SK-N-SH (cell line): ENCODE data around the gene RAB3IP. TPM values are rescaled to one million over a fixed set of nuclear protein-coding genes. Genes with fewer than 3 reads are reported as not detected.
"Not testable (repeated sequence)": the region's sequence is repeated elsewhere in the genome, so short reads cannot be mapped to it uniquely, and the experiment has no call there.

Experiments
- CTCF ChIA-PET: fragments of 300-600, 350-600 bp; formaldehyde crosslinking; extraction: SDS; loops from one replicate; lab custom pipeline; 2021; lab: Yijun Ruan, JAX
- POLR2A ChIA-PET: fragments of 350-600 bp; sonication (Branson Sonifier 250); formaldehyde crosslinking; extraction: SDS; loops from one replicate; lab custom pipeline; 2020; ENCODE audit warnings: antibody characterized with exemption, inconsistent platforms; lab: Yijun Ruan, JAX
- DNase-seq: peaks from one replicate; pipeline ENCODE4 v3.0.0; 2012
- H2AFZ ChIP-seq: fragments of 200-600 bp; sonication (generic); 2 replicates; pipeline ENCODE4 v1.8.1; 2016; ENCODE audit warnings: antibody characterized with exemption, mild to moderate bottlenecking, low read depth
- H3F3A ChIP-seq: fragments of 200-600 bp; sonication (generic); replicated peaks from 2 replicates; pipeline ENCODE3; 2016; ENCODE audit warnings: antibody characterized with exemption, mild to moderate bottlenecking; ENCODE audit not compliant: insufficient read depth
- H3K27ac ChIP-seq, 2 experiments: fragments of 200-500 bp in 1 of 2; fragments of 200-600 bp in 1 of 2; sonication (Bioruptor generic) in 1 of 2; sonication (generic), shearing (Covaris generic) in 1 of 2; 2 replicates each; pipeline versions ENCODE4 v1.5.1 to v1.6.1; 2014 to 2016; ENCODE audit warnings: low read depth in 2 of 2, inconsistent platforms in 1 of 2, low read length in 1 of 2, mild to moderate bottlenecking in 1 of 2, mixed read lengths in 1 of 2
- H3K27me3 ChIP-seq: fragments of 200-600 bp; sonication (generic), shearing (Covaris generic); 2 replicates; pipeline ENCODE4 v1.6.1; 2016; ENCODE audit warnings: mixed run types; ENCODE audit not compliant: insufficient read depth
- H3K36me3 ChIP-seq, 2 experiments: fragments of 200-500 bp in 1 of 2; fragments of 200-600 bp in 1 of 2; sonication (Bioruptor generic) in 1 of 2; sonication (generic) in 1 of 2; replicated peaks in 1 of 2; 2 replicates each; pipeline versions ENCODE3 to v1.5.1; 2014 to 2016; ENCODE audit warnings: low read length in 1 of 2, mild to moderate bottlenecking in 1 of 2; ENCODE audit not compliant: insufficient read depth in 2 of 2, control insufficient read depth in 1 of 2
- H3K4me1 ChIP-seq, 2 experiments: fragments of 200-500 bp in 1 of 2; fragments of 200-600 bp in 1 of 2; sonication (Bioruptor generic) in 1 of 2; sonication (generic), shearing (Covaris generic) in 1 of 2; 2 replicates each; pipeline versions ENCODE4 v1.5.1 to v1.6.1; 2014 to 2016; ENCODE audit warnings: low read depth in 1 of 2, low read length in 1 of 2, mixed run types in 1 of 2; ENCODE audit not compliant: insufficient read depth in 2 of 2, control insufficient read depth in 1 of 2
- H3K4me2 ChIP-seq: fragments of 200-600 bp; sonication (generic), shearing (Covaris generic); 2 replicates; pipeline ENCODE4 v1.6.1; 2017; ENCODE audit warnings: mixed run types
- H3K4me3 ChIP-seq, 2 experiments: fragments of 200-500 bp in 1 of 2; fragments of 200-600 bp in 1 of 2; sonication (Bioruptor generic) in 1 of 2; sonication (generic), shearing (Covaris generic) in 1 of 2; 2 replicates each; pipeline versions ENCODE4 v1.5.1 to v1.8.1; 2014 to 2016; ENCODE audit warnings: low read depth in 2 of 2, inconsistent platforms in 1 of 2, low read length in 1 of 2, mild to moderate bottlenecking in 1 of 2, mixed read lengths in 1 of 2, moderate library complexity in 1 of 2
- H3K79me2 ChIP-seq: fragments of 200-600 bp; sonication (generic); 2 replicates; pipeline ENCODE4 v1.8.1; 2017; ENCODE audit warnings: mild to moderate bottlenecking; ENCODE audit not compliant: insufficient read depth
- H3K9ac ChIP-seq: fragments of 200-600 bp; sonication (generic); 2 replicates; pipeline ENCODE4 v1.6.1; 2017; ENCODE audit warnings: mixed run types
- H3K9me2 ChIP-seq: fragments of 200-600 bp; sonication (generic); 2 replicates; pipeline ENCODE4 v1.6.1; 2017; ENCODE audit warnings: mixed run types
- H3K9me3 ChIP-seq: fragments of 200-600 bp; sonication (generic); 2 replicates; pipeline ENCODE4 v1.6.1; 2017; ENCODE audit warnings: mixed run types, mild to moderate bottlenecking, moderate library complexity
- H4K20me1 ChIP-seq: fragments of 200-600 bp; sonication (generic); 2 replicates; pipeline ENCODE4 v1.6.1; 2017; ENCODE audit warnings: mild to moderate bottlenecking, mixed run types; ENCODE audit not compliant: insufficient read depth
- ELF1 ChIP-seq: IDR thresholded peaks from 2 replicates; pipeline ENCODE4 v1.4.0; 2012
- FOXJ3 ChIP-seq: sonication (generic); formaldehyde crosslinking; IDR thresholded peaks from 2 replicates; pipeline ENCODE4 v1.5.1; 2020; ENCODE audit warnings: mild to moderate bottlenecking, missing genetic modification reagents
- JUND ChIP-seq: IDR thresholded peaks from 2 replicates; pipeline ENCODE4 v1.4.0; 2012
- MXI1 ChIP-seq: IDR thresholded peaks from 2 replicates; pipeline ENCODE4 v1.6.1; 2012; ENCODE audit warnings: mild to moderate bottlenecking, low read depth, low read length, improper control_type of control experiment
- SIN3A ChIP-seq: IDR thresholded peaks from 2 replicates; pipeline ENCODE4 v1.6.1; 2012; ENCODE audit warnings: low read depth, mild to moderate bottlenecking, low read length, moderate library complexity, borderline replicate concordance
- SMC3 ChIP-seq: IDR thresholded peaks from 2 replicates; pipeline ENCODE4 v1.6.1; 2012; ENCODE audit warnings: low read depth, low read length, improper control_type of control experiment
- TAF1 ChIP-seq: IDR thresholded peaks from 2 replicates; pipeline ENCODE4 v1.6.1; 2012; ENCODE audit warnings: low read depth, mild to moderate bottlenecking, low read length, moderate library complexity, borderline replicate concordance
- TEAD4 ChIP-seq: IDR thresholded peaks from 2 replicates; pipeline ENCODE4 v1.4.0; 2012; ENCODE audit warnings: mild to moderate bottlenecking, borderline replicate concordance; ENCODE audit not compliant: insufficient read depth
- USF2 ChIP-seq: fragments of 150-350 bp; IDR thresholded peaks from 2 replicates; pipeline ENCODE4 v1.6.1; 2017; ENCODE audit warnings: antibody characterized with exemption, low read length, low read depth, borderline replicate concordance
- WGBS: methylation state at CpG from one replicate; pipeline ENCODE4 v1.1.6; 2017; ENCODE audit warnings: low lambda C conversion rate; 5-methylcytosine and 5-hydroxymethylcytosine counted together
- polyA plus RNA-seq, 3 experiments: library from polyadenylated mRNA; depleted of rRNA; stranded (reverse); fragments of >200 nt; gene quantifications; 2 replicates each; pipeline ENCODE4 v1.2.3, GENCODE V29; 2012
- TF ChIP-seq, protein P1 (sequence below): IDR thresholded peaks from 2 replicates; pipeline ENCODE4 v1.4.0; 2012; ENCODE audit warnings: low read depth, borderline replicate concordance

RAB3IP gene
- polyA plus RNA-seq, 1 of the 3 experiments (the other 2 are of a cell fraction): 5.4 TPM

GRCh38 chr12:69807101-69807897 lies 68.6 kb downstream of the RAB3IP start:
- DNase-seq, H3F3A ChIP-seq: not testable (repeated sequence)
- WGBS: 89% methylated on average over 23 of the region's 62 CpGs

GRCh38 chr12:69810870-69811498 lies 72.3 kb downstream of the RAB3IP start:
- no peak for TF ChIP-seq FOXJ3 (CRISPR knock-in tag)
- no peak for TF ChIP-seq USF2
- TF ChIP-seq SMC3: no peak
- no peak for TF ChIP-seq ELF1

More at GRCh38 chr12:69807101-69807897, 68.6 kb downstream of the RAB3IP start:
- H3K4me1 ChIP-seq, H2AFZ ChIP-seq, CTCF ChIA-PET, H3K27ac ChIP-seq, H3K4me2 ChIP-seq, H3K27me3 ChIP-seq, POLR2A ChIA-PET, H3K36me3 ChIP-seq, H3K9me2 ChIP-seq, H3K9me3 ChIP-seq, H3K9ac ChIP-seq, H3K4me3 ChIP-seq, H3K79me2 ChIP-seq, H4K20me1 ChIP-seq: not testable (repeated sequence)

GRCh38 chr12:69816082-69816481 lies 77.4 kb downstream of the RAB3IP start:
- peaks cover 0 to 2% of the 10 kb centered on the region in 2 experiments; a peak in 1 of 4 replicates for H3K4me1 ChIP-seq
- H3K27ac ChIP-seq: no peak overlapping the region
- no peaks in the 10 kb centered on the region for H3K79me2 ChIP-seq
- ChIA-PET POLR2A (no interaction called here), CTCF (no interaction called here)
- H3K4me2 ChIP-seq: no peak overlapping the region
- H4K20me1 ChIP-seq: no peaks in the 10 kb centered on the region
- peaks cover 0 to 2% of the 10 kb centered on the region in 2 experiments for H3K36me3 ChIP-seq
- no peaks in the 10 kb centered on the region for H3F3A ChIP-seq
- no peak overlapping the region for H3K4me3 ChIP-seq
- TF ChIP-seq JUND (no peak), SIN3A (no peak), ELF1 (no peak), TEAD4 (no peak), TAF1 (no peak), MXI1 (no peak)
- TF ChIP-seq, protein P1, sequence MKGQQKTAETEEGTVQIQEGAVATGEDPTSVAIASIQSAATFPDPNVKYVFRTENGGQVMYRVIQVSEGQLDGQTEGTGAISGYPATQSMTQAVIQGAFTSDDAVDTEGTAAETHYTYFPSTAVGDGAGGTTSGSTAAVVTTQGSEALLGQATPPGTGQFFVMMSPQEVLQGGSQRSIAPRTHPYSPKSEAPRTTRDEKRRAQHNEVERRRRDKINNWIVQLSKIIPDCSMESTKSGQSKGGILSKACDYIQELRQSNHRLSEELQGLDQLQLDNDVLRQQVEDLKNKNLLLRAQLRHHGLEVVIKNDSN: no peak
- H3K9me3 ChIP-seq: no peaks in the 10 kb centered on the region
- whole genome bisulfite sequencing: 95% methylated on average over 3 of the region's 3 CpGs
- no peaks in the 10 kb centered on the region for H3K27me3 ChIP-seq
- no peak overlapping the region for H2AFZ ChIP-seq
- H3K9ac ChIP-seq: no peak overlapping the region
- H3K9me2 ChIP-seq: no peaks in the 10 kb centered on the region
- no peak for DNase-seq

More at GRCh38 chr12:69810870-69811498, 72.3 kb downstream of the RAB3IP start:
- H3K36me3 ChIP-seq: no peaks in the 10 kb centered on the region
- WGBS: 67% methylated on average over 4 of the region's 4 CpGs
- no peaks in the 10 kb centered on the region for H4K20me1 ChIP-seq
- no peak for DNase-seq
- no peaks in the 10 kb centered on the region for H3K4me1 ChIP-seq
- no peak overlapping the region for H3K9ac ChIP-seq
- no peaks in the 10 kb centered on the region for H3F3A ChIP-seq
- H3K9me3 ChIP-seq: no peaks in the 10 kb centered on the region
- ChIA-PET CTCF (no interaction called here), POLR2A (no interaction called here)
- no peaks in the 10 kb centered on the region for H3K27me3 ChIP-seq
- no peaks in the 10 kb centered on the region for H3K9me2 ChIP-seq
- no peak overlapping the region for H3K27ac ChIP-seq
- H3K79me2 ChIP-seq: no peaks in the 10 kb centered on the region
- no peak overlapping the region for H3K4me2 ChIP-seq
- H3K4me3 ChIP-seq: no peak overlapping the region
- H2AFZ ChIP-seq: no peak overlapping the region
